HL-60 (cell line): ENCODE measurements around the gene KIAA1671.

ENCODE experiments used
- DNase-seq, 2 experiments: peaks; one replicate each; pipeline ENCODE4 v3.0.0-alpha.2; 2010 to 2020; ENCODE audit warnings: low read depth in 1 of 2, low spot score in 1 of 2
- H3K27ac ChIP-seq: fragments of 250-450 bp; sonication (Bioruptor Pico); replicated peaks from 2 replicates; pipeline ENCODE4 v1.5.1; 2020; ENCODE audit warnings: mild to moderate bottlenecking, moderate library complexity
- H3K27me3 ChIP-seq: fragments of 250-450 bp; sonication (Bioruptor Pico); 2 replicates; pipeline ENCODE4 v1.5.1; 2021; ENCODE audit warnings: mild to moderate bottlenecking, moderate library complexity; ENCODE audit not compliant: insufficient read depth, poor library complexity, severe bottlenecking
- H3K4me3 ChIP-seq: replicated peaks from 2 replicates; pipeline ENCODE4 v1.5.1; 2011; ENCODE audit warnings: mild to moderate bottlenecking, control low read depth, low read length; ENCODE audit not compliant: insufficient read depth
- CTCF ChIP-seq: IDR thresholded peaks from one replicate; pipeline ENCODE4 v1.5.1; 2011; ENCODE audit warnings: low read length, control low read depth, inconsistent platforms; ENCODE audit not compliant: insufficient read depth
- GABPA ChIP-seq: IDR thresholded peaks from 2 replicates; pipeline ENCODE4 v1.6.1; 2012; ENCODE audit warnings: low read depth
- POLR2AphosphoS5 ChIP-seq: IDR thresholded peaks from 2 replicates; pipeline ENCODE4 v1.6.1; 2012; ENCODE audit warnings: low read depth
- REST ChIP-seq: IDR thresholded peaks from 2 replicates; pipeline ENCODE4 v1.6.1; 2012; ENCODE audit warnings: low read depth; ENCODE audit not compliant: insufficient replicate concordance
- SPI1 ChIP-seq: IDR thresholded peaks from 2 replicates; pipeline ENCODE4 v1.6.1; 2012; ENCODE audit warnings: low read depth, mild to moderate bottlenecking, borderline replicate concordance

Gene KIAA1671

GRCh38 chr22:25125693-25126357 lies 173.3 kb downstream of the KIAA1671 start:
- DNase-seq = no peak
- H3K27me3 ChIP-seq = no peaks in the 10 kb centered on the region

GRCh38 chr22:25126510-25126909 lies 174.0 kb downstream of the KIAA1671 start:
- Histone ChIP-seq H3K27ac (no peak overlapping the region), H3K27me3 (no peaks in the 10 kb centered on the region), H3K4me3 (no peak overlapping the region)
- DNase-seq = no peak
- TF ChIP-seq REST (no peak), SPI1 (no peak), POLR2AphosphoS5 (no peak)

More at GRCh38 chr22:25125693-25126357, 173.3 kb downstream of the KIAA1671 start:
- TF ChIP-seq POLR2AphosphoS5 (no peak), REST (no peak), GABPA (no peak), SPI1 (no peak), CTCF (no peak)
- no peak overlapping the region for H3K27ac ChIP-seq
- H3K4me3 ChIP-seq = no peak overlapping the region

GRCh38 chr22:25127318-25127717 lies 174.8 kb downstream of the KIAA1671 start:
- no peak for DNase-seq
- no peaks in the 10 kb centered on the region for H3K27me3 ChIP-seq
- no peak overlapping the region for H3K4me3 ChIP-seq
- TF ChIP-seq GABPA (no peak), REST (no peak), SPI1 (no peak), POLR2AphosphoS5 (no peak), CTCF (no peak)
- no peak overlapping the region for H3K27ac ChIP-seq
